Esophagus muscularis mucosa (tissue), 4 donors: ENCODE measurements around the gene REG4. TPM values are rescaled to one million over a fixed set of nuclear protein-coding genes. Genes with fewer than 3 reads are reported as not detected.

ENCODE experiments used
- DNase-seq: peaks from one replicate; pipeline ENCODE4 v3.0.0-alpha.2; 2017; ENCODE audit errors: extremely low spot score
- H3K27ac ChIP-seq, 4 donors: fragments of 200-600 bp; sonication (generic); replicated peaks in 1 of 4; 1 replicate in 3 of 4; 2 replicates in 1 of 4; pipeline ENCODE4 v1.5.1; 2016 to 2019; ENCODE audit warnings: mild to moderate bottlenecking in 1 of 4
- H3K27me3 ChIP-seq, 4 donors: fragments of 200-600 bp; sonication (generic); one replicate each; pipeline versions ENCODE4 v1.5.1 to v1.6.0; 2016 to 2019
- H3K36me3 ChIP-seq, 4 donors: fragments of 200-600 bp; sonication (generic); one replicate each; pipeline ENCODE4 v1.5.1; 2016 to 2019
- H3K4me1 ChIP-seq, 4 donors: fragments of 200-600 bp; sonication (generic); one replicate each; pipeline ENCODE4 v1.5.1; 2016 to 2019
- H3K4me3 ChIP-seq, 4 donors: fragments of 200-600 bp; sonication (generic); 1 replicate in 2 of 4; 2 replicates in 2 of 4; pipeline ENCODE4 v1.5.1; 2016 to 2019; ENCODE audit warnings: mild to moderate bottlenecking in 4 of 4, moderate library complexity in 1 of 4
- H3K9me3 ChIP-seq, 4 donors: fragments of 200-600 bp; sonication (generic); 1 replicate in 3 of 4; 2 replicates in 1 of 4; pipeline ENCODE4 v1.5.1; 2016 to 2019
- EP300 ChIP-seq: sonication (generic); formaldehyde crosslinking; IDR thresholded peaks from one replicate; pipeline ENCODE4 v1.6.1; 2017; ENCODE audit warnings: antibody characterized with exemption
- POLR2A ChIP-seq: fragments of 450-650 bp; IDR thresholded peaks from one replicate; pipeline ENCODE4 v1.6.1; 2017; ENCODE audit warnings: antibody characterized with exemption, moderate library complexity, mild to moderate bottlenecking, low read depth
- POLR2AphosphoS5 ChIP-seq, 2 donors: sonication (generic); formaldehyde crosslinking; IDR thresholded peaks; one replicate each; pipeline ENCODE4 v1.6.1; 2017; ENCODE audit warnings: antibody characterized with exemption in 2 of 2
- WGBS: methylation state at CpG from one replicate; pipeline ENCODE4 v1.1.5; 2018; 5-methylcytosine and 5-hydroxymethylcytosine counted together
- intact Hi-C: fragments of 100-400 bp; cut with DNase I; formaldehyde crosslinking; loops from one replicate; pipeline ENCODE4 v1.15.1; 2023
- total RNA-seq, 4 donors: library from RNA; depleted of rRNA; stranded (reverse); fragments of >200 nt; gene quantifications; one replicate each; pipeline versions ENCODE4 v1.1.0 to v1.2.1, GENCODE V29; 2016
- TF ChIP-seq, protein P1 (sequence below), 3 experiments: fragments of 200-600 bp in 2 of 3; fragments of 450-650 bp in 1 of 3; sonication (generic) in 2 of 3; IDR thresholded peaks; one replicate each; pipeline ENCODE4 v1.5.1; 2017 to 2019; ENCODE audit warnings: antibody characterized with exemption in 3 of 3, mild to moderate bottlenecking in 2 of 3, moderate library complexity in 1 of 3

Gene REG4
- total RNA-seq, 4 donors from 2014 or later = not detected

DNA sequence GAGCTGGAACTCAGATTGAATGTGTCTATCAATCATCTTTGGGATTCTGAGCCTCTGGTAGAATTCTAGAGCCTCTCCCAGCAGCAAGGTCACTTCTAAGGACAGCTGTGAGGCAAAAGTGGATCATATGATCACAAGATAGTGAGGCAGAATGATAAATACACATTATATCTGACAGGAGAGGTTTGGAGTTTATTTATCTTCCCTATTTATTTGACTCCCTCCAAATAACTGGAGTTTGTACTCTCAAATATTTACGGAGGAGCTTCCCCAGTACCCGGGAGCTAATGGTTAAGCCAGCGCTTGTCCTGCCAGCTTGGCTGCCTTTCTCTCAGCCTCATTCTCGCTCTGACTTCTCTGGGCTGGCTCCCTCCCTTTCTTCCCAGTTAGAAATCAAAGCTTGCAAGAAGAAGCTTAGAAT lies 44.9 kb downstream of the REG4 start:
- peak overlapping the region; percentile 4 to 52 (median 34) for H3K27ac ChIP-seq
- WGBS = 42% methylated on average over 4 of the region's 4 CpGs
- peak; percentile 88 for DNase-seq
- no peak for TF ChIP-seq POLR2AphosphoS5 (IDR thresholded peaks at IDR 0.05)
- no peak overlapping the region for H3K4me3 ChIP-seq
- no peaks in the 10 kb centered on the region for H3K27me3 ChIP-seq
- H3K4me1 ChIP-seq = peaks cover 4 to 32% (median 22%) of the 10 kb centered on the region in 4 donors
- intact Hi-C loops = no loop called here
- H3K36me3 ChIP-seq = peaks cover 0 to 7% (median 0%) of the 10 kb centered on the region in 4 donors
- H3K9me3 ChIP-seq = no peaks in the 10 kb centered on the region

DNA sequence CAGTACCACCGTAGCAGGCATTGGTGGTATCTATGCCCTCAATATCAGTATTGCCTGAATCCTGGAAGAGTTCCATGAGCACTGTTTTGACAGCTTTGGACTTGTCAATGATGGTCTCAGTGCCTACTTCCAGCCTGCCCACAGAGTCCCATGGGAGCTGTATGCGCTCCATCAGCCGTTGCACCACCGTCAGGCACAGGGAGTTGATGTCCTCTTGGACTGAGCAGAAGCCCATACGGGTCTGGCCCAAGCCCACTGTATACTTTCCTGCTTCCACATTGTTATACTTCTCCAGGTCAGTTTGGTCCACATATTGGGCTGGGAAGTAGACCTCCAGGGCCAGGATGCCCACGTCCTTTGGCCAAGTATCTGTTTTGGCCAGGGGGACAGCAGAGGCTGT lies 47.0 kb downstream of the REG4 start:
- no peak overlapping the region for H3K27ac ChIP-seq
- no peaks in the 10 kb centered on the region for H3K9me3 ChIP-seq
- intact Hi-C loops = no loop called here
- DNase-seq = peak; percentile 89
- H3K4me3 ChIP-seq = no peak overlapping the region
- H3K27me3 ChIP-seq = no peaks in the 10 kb centered on the region
- peaks cover under 1 to 32% (median 22%) of the 10 kb centered on the region in 4 donors for H3K4me1 ChIP-seq
- no peak for TF ChIP-seq POLR2A
- peaks cover 0 to 17% (median 0%) of the 10 kb centered on the region in 4 donors for H3K36me3 ChIP-seq
- WGBS = 83% methylated on average over 5 of the region's 6 CpGs

DNA sequence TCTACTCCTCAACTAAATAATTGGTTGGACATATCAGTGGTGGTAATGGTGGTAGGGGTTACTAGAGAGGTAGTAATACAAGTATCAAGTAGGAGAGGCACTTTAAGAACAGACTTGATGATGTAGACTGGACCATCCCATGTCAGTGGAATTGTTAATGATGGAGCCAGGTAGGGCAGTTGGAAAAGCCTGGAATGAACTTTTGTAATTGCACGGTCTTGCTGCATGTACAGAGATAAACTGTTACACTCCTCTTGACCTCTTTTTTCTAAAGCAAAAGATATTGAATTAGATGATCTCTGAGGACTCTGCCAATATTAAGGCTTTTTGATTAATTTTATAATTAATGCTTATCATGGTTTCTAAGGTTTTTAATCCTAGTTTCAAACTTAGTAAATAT lies 48.3 kb downstream of the REG4 start:
- TF ChIP-seq EP300 (no peak), POLR2A (no peak), POLR2AphosphoS5 (IDR thresholded peaks at IDR 0.05) (no peak)
- TF ChIP-seq, protein P1, sequence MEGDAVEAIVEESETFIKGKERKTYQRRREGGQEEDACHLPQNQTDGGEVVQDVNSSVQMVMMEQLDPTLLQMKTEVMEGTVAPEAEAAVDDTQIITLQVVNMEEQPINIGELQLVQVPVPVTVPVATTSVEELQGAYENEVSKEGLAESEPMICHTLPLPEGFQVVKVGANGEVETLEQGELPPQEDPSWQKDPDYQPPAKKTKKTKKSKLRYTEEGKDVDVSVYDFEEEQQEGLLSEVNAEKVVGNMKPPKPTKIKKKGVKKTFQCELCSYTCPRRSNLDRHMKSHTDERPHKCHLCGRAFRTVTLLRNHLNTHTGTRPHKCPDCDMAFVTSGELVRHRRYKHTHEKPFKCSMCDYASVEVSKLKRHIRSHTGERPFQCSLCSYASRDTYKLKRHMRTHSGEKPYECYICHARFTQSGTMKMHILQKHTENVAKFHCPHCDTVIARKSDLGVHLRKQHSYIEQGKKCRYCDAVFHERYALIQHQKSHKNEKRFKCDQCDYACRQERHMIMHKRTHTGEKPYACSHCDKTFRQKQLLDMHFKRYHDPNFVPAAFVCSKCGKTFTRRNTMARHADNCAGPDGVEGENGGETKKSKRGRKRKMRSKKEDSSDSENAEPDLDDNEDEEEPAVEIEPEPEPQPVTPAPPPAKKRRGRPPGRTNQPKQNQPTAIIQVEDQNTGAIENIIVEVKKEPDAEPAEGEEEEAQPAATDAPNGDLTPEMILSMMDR (IDR thresholded peaks at IDR 0.05) = no peak
- Histone ChIP-seq H3K36me3 (peaks cover 0 to 30% (median 0%) of the 10 kb centered on the region in 4 donors), H3K4me1 (peaks cover 0 to 21% (median 18%) of the 10 kb centered on the region in 4 donors), H3K4me3 (no peak overlapping the region), H3K27me3 (no peaks in the 10 kb centered on the region), H3K27ac (no peak overlapping the region), H3K9me3 (no peaks in the 10 kb centered on the region)
- 87% methylated on average over 1 of the region's 1 CpG for WGBS
- no peak for DNase-seq
- intact Hi-C loops = no loop called here

DNA sequence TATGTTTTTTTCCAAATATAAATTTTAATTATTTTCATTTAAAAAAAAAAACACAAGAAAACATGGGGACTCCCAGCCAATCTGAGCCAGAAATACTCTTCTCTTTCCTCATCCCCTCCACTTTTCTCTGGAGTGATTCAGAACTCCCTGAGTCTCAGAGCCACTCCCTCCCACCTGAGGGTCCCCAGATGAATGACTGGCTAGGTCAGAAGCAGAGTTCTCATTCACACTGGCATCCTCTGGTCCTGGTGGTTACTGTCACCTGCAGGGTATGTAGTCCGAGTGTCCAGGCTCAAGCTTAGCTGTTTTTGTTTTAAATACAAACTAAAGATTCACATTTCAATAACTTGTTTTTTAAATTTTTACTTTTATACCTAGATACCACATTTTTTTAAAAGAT lies 48.9 kb downstream of the REG4 start:
- H3K9me3 ChIP-seq = no peaks in the 10 kb centered on the region
- H3K4me3 ChIP-seq = no peak overlapping the region
- peaks cover 0 to 35% (median 0%) of the 10 kb centered on the region in 4 donors for H3K36me3 ChIP-seq
- no peaks in the 10 kb centered on the region for H3K27me3 ChIP-seq
- TF ChIP-seq, protein P1 (IDR thresholded peaks at IDR 0.05) = no peak
- TF ChIP-seq EP300 = no peak
- no peak for TF ChIP-seq POLR2A
- TF ChIP-seq POLR2AphosphoS5 (IDR thresholded peaks at IDR 0.05) = no peak
- H3K27ac ChIP-seq = no peak overlapping the region
- no peak for DNase-seq
- 85% methylated on average over 1 of the region's 1 CpG for WGBS
- intact Hi-C loops = no loop called here
- H3K4me1 ChIP-seq = peaks cover 0 to 23% (median 18%) of the 10 kb centered on the region in 4 donors

DNA sequence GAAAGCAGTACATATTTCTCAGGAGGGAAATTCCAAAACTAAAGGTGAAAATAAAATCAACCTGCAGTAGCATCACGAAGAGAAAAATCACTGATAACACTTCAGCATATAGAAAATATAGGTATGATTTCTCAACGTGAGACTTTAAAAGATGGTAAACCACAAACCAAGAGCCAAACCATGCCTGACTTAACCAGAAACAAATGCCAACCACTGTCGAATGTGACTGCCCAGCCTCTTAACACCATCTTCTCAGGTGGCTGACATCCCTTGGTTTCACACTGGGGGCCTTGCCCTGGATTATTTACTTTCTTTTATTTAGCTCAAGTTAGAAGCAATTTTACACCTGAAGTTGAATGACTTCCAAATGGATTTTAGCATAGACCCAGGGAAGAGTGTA lies 52.7 kb downstream of the REG4 start:
- TF ChIP-seq, protein P1 (IDR thresholded peaks at IDR 0.05) = no peak
- TF ChIP-seq EP300 (no peak), POLR2A (no peak), POLR2AphosphoS5 (IDR thresholded peaks at IDR 0.05) (no peak)
- Histone ChIP-seq H3K4me3 (no peak overlapping the region), H3K36me3 (peaks cover 0 to 73% (median 0%) of the 10 kb centered on the region in 4 donors), H3K27me3 (no peaks in the 10 kb centered on the region), H3K27ac (no peak overlapping the region), H3K9me3 (no peaks in the 10 kb centered on the region), H3K4me1 (peaks cover 0 to 11% (median 2%) of the 10 kb centered on the region in 4 donors)
- WGBS = 85% methylated on average over 3 of the region's 3 CpGs
- intact Hi-C loops = no loop called here
- DNase-seq = no peak

DNA sequence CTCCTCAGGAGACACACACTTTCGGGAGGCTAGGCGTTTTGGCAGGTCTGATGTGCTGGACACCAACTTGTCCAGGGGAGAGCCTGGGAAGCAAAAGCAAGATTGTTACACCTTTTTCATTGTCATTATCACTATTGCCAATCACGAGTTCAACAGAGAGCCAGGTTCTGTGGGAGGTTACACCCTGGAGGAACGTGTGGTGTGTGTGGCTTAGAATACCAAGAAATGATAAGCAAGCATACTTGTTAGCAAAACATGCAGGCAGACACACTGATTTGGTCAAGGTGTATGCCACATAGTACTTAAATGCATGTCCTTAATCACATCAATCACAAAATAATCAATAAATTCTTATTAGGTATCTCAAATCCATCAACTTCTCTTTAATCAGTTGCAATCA lies 58.7 kb downstream of the REG4 start:
- WGBS = 92% methylated on average over 4 of the region's 4 CpGs
- H3K9me3 ChIP-seq = no peaks in the 10 kb centered on the region
- H3K4me1 ChIP-seq = peaks cover 0 to 15% (median 6%) of the 10 kb centered on the region in 4 donors
- H3K36me3 ChIP-seq = peaks cover 0 to 88% (median 0%) of the 10 kb centered on the region in 4 donors
- intact Hi-C loops = no loop called here
- H3K4me3 ChIP-seq = no peak overlapping the region
- H3K27ac ChIP-seq = no peak overlapping the region
- no peak for DNase-seq
- TF ChIP-seq, protein P1 (IDR thresholded peaks at IDR 0.05) = no peak
- TF ChIP-seq EP300 (no peak), POLR2A (no peak), POLR2AphosphoS5 (IDR thresholded peaks at IDR 0.05) (no peak)
- H3K27me3 ChIP-seq = no peaks in the 10 kb centered on the region
